IPS-NIHi7 (cell line): ENCODE measurements around the gene REM2.

Experiments
- DNase-seq: peaks from one replicate; pipeline ENCODE4 v3.0.0; 2012; ENCODE audit warnings: mixed read lengths; ENCODE audit errors: extremely low spot score

Gene REM2

DNA sequence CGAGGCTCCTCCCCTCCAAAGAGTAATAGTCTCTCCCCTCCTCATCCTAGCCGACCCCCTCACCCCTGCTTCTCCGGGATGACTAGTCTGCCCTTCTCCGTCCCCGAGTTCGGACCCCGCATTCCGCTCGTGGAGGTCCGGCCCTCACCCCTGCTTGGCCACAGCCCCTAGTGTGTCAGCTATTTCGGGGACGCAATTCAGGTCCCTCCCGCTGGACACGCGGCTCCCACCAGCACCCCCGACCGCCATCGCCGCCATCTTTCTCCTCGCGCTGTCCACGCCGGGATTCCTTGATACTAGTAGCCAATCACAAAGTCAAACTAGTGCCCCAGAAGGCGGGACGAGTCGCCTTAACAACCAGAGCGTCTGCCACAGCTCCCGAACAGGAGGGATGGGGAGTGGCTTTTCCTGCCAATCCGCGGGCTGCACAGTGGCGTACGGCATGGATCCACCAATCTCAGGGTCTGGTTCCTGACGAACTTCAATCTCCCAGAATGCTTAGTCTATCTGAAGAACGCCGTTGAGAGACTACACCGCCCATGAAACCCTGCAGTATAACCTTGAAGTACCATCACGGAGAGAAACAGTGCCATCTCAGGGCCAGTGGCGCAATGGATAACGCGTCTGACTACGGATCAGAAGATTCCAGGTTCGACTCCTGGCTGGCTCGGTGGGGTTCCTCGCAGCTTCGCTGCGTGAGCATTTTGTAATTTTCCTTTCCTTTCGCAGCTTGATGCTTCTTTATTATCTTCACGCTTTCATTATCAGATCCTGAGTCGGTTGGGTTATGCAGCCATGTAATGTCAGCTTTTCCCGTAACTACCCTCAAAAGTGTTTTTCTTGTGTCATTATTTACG lies 46.3 kb downstream of the REM2 start, which contains the start of gene PRMT5:
Gene PRMT5, minus strand, starts transcription at position 273 of the 857 bp plus-strand sequence. Its CDS starts 15 bp downstream, at position 258.
- DNase-seq = peak; percentile 95

DNA sequence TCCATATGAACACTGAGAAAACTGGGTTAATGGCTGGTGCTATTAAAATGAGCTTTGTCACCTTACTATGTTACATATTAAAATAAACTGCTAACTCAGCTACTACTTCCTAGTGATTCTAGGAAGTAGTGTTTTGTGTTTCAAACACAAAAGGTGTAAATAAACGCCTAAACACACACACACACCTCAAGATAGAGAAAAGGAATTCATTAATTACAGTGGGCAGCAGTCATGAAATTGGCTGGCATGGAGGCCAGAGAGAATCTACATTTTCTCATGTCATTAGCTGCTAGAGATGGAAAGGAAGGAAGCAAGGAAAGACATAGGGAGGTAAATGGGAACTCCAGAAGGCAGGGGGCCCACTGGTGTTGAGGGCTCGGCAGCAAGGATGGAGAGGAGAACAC lies 46.9 kb downstream of the REM2 start:
- no peak for DNase-seq

DNA sequence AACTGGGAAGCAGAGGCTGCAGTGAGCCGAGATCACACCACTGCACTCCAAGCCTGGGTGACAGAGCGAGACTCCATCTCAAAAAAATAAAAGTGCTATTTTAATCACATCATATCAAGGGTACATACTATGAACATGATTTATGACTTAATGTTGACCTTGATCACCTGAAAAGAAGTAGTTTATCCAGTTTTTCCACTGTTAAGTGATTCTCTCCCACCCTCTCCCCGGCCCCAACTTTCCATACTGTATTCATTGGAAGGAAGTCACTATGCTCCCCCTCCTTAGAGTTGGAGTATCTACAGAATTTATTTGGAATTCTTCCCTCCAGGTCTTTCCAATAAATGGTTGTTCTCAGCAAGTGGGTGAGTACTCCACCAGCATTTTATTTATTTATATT lies 49.1 kb downstream of the REM2 start:
- no peak for DNase-seq

DNA sequence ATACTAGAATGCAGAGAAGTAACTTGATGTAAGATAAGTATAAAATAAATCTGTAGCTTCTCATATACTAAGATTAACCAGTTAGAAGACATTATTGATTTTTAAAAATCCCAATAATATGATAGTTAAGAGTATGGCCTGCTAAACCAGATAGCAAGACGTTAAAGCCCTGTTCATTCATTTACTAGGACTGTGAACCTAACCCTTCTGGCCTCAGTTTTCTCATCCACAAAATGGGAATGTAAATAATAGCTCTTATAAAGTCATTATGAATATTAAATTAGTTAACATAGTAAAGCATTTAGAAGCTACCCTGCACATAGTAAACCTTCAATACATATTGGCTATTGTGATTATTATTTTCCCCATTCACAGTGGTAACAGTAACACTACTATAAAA lies 52.1 kb downstream of the REM2 start:
- no peak for DNase-seq
